DMS153 treated with DMSO at 0.1 percent for 48 hours (cell line): ENCODE results near the gene LIPG.
"Not testable (repeated sequence)": the region's sequence is repeated elsewhere in the genome, so short reads cannot be mapped to it uniquely, and the experiment has no call there.

ENCODE experiments used
- DNase-seq: peaks from one replicate; lab custom pipeline; 2025; ENCODE audit not compliant: unreplicated experiment; lab: John Stamatoyannopoulos, UW

LIPG gene

DNA sequence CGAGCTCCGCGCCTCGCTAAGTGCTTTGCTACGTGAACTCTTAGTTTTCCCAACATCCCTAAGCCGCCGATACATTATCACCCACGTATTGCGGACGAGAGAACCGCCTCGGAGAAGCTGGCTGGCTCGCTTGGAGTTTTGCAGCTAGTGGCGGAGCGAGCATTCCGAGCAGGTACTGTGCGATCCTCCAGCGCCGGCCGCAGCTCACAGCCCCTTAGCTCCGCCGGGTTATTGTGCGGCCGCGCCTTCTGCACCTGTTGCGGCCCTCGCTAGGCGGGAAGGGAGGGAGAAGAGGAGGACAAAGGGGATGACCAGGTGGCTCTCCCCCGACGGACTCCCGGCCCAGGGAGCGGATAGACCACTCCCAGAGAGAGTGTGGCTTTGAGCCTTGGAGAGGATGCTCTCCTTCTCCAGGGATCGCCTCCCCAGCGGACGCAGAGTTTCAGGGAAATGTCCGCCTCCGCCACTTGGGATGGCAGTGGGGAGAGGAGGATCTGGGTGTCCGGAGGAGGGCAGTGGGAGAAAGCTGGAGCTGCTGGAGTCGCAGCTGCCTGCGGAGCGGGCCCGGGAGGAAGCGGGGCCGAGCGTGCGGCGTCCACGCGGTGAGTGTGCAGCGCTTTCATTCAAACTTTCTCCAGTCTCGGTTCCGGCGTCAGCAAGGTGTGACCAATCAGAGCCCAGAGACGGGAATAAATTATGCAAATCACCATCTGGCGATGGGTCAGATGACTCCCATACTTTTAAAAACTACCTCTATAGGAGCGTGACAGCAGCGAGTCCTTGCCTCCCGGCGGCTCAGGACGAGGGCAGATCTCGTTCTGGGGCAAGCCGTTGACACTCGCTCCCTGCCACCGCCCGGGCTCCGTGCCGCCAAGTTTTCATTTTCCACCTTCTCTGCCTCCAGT lies at the start of gene LIPG:
Gene LIPG (plus strand): TSS at position 769 of the 905 bp plus-strand sequence. CDS start 252 bp downstream, outside the sequence.
- DNase-seq, result peak; percentile 68

DNA sequence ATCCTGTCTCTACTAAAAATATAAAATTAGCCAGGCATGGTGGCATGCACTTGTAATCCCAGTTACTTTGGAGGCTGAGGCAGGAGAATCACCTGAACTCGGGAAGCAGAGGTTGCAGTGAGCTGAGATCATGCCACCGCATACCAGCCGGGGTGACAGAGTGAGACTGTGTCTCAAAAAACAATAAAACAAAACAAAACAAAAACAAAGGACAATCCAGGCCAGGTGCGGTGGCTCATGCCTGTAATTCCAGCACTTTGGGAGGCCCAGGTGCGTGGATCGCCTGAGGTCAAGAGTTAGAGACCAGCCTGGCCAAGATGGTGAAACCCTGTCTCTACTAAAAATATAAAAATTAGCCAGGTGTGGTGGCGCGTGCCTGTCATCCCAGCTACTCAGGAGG lies 49.0 kb upstream of the LIPG start:
- not testable (repeated sequence) for DNase-seq

DNA sequence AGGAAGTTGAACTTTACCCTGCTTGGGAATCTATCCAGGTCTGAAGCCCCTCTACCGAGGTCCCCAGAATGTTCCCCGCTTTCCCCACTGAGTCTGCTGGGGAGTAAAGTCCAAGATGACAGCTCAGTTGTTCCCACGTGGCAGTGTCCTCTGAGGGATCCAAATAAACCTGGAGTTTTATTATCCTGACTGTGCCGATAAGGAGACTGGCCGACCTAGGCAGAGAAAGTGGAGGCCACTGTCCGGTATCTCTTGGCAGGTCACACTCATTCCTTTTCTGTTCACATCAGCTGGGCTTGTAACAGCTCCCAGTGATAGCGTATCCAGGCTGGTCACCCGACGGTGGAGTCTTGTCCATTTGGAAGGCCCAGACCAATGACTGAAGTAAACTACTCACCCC lies 47.3 kb upstream of the LIPG start:
- no peak for DNase-seq

DNA sequence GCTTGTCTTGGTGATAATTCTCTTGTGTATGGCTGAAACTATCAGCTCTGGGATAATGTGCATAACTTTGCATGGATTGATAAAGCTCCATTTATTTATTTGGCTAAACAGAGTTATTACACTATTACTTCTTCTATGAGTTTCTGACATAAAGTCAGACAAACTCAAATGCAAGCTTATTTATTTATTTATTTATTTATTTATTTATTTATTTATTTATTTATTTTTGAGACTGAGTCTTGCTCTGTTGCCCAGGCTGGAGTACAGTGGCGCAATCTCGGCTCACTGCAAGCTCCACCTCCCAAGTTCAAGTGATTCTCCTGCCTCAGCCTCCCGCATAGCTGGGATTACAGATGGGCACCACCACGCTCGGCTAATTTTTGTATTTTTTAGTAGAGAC lies 46.9 kb upstream of the LIPG start:
- not testable (repeated sequence) for DNase-seq

DNA sequence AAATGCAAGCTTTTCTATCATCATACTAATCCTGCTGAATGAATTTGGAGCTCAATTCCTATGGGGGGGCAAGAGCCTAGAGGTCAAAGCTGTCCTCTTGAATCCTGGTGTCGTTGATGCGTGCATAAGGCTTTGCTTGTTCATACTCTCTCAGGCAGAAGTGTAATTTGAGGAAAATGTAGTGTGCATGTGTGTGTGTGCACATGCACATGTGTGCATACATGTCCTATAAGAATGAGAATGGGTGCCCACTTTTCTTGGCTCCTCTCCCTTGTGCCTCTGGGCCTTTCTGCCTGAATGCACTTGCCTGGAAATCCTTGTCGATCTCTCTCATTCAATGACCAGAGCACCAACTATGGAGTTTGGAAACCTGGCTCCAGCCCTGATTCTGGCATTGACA lies 46.3 kb upstream of the LIPG start:
- DNase-seq, result no peak

DNA sequence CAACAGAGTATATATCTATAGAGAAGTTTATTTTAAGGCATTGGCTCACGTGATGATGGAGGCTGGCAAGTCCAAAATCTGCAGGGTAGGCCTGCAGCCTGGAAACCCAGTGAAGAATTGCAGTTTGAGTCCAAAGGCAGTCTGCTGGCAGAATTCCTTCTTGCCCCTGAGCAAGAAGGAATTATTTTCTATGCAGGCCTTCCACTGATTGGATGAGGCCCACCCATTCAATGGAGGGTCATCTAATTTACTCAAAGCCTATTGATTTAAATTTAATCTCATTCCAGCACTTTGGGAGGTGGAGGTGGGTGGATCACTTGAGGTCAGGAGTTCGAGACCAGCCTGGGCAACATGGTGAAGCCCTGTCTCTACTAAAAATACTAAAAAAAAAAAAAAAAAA lies 44.4 kb upstream of the LIPG start:
- DNase-seq, result no peak

DNA sequence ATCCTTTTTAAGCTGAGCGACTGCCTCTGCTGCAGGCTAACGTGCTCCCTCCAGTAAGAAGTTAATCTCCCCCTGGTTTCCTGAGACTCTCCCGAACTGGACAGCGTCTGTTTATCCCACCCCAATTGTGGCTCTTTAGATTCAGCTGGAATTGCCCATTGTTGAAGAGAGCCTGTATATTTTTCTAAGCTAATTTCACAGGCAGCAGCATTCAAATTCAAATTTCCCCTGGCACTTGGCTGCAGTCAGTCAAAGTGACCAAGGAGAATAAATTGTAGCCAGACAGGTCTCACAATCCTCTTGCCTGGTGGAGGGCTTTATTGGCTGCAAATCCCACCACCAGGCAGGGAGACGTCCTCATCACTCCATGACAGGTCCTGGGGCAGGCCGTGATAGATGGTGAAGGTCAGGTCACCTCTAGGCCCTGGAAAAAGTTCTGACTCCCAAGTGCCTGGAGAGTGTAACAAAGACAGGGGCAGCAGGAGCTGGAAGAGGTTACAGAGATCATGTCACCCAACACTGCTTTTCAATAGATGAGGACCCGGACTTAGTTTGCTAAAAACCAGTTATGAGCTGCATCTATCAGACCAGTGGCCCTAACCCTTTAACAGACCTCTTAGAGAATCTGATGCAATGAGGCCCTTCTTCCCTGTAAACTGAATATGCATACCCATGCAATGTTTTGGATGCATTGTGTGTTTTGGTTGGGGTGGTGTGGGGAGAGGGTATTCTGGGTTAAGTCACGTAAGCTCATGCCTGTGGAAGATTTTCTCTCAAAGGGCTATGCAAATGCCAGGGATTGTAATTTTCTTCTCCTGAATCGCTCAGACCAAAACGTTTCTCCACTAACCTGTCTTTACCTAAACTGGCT lies 42.5 kb upstream of the LIPG start:
- DNase-seq, result no peak

DNA sequence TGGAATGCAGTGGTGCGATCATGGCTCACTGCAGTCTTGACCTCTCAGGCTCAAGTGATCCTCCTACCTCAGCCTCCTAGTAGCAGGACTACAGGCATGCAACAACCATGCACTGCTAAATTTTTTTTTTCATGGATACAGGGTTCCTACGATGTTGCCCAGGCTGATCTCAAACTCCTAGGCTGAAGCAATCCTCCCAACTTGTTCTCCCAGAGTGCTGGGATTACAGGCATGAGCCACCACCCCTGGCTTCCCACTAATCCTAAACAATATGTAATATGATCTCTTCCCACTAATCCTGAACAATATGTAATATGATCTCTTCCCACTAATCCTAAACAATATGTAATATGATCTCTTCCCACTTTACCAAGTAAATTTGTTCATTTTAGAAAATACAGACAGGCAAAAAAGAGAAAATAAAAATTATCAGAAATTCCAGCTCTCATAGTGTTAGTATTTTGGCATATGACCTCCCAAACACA lies 41.2 kb upstream of the LIPG start:
- peak; percentile 16 for DNase-seq

DNA sequence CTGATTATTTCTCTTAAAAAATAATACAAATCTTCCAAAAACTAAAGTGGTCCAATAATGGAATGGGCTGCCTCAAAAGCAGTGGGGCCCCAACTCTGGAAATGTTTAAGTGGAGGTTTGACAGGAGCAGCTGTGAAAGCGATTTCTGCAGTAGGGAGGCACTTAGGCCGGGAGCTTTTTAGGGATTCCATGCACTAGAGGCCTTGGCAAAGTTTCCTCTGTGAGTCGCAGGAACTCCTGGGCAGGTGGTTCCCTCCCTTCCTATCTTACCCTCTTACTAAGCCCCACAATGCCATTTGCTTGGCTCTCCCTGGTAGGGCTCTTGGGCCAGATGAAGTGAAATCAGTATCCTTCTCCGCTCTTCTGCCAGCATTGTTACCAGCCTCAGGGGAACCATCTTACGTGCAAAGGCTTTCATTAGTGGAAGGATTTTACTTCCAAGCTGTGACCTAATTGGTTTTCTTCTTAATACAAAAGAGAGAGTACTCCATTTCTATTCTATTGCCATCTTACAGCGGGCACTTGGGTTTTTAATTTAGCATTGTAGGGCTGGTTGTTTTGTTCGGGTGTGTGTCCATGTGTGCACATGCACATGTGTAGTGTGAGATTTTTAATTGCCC lies 40.5 kb upstream of the LIPG start:
- no peak for DNase-seq

DNA sequence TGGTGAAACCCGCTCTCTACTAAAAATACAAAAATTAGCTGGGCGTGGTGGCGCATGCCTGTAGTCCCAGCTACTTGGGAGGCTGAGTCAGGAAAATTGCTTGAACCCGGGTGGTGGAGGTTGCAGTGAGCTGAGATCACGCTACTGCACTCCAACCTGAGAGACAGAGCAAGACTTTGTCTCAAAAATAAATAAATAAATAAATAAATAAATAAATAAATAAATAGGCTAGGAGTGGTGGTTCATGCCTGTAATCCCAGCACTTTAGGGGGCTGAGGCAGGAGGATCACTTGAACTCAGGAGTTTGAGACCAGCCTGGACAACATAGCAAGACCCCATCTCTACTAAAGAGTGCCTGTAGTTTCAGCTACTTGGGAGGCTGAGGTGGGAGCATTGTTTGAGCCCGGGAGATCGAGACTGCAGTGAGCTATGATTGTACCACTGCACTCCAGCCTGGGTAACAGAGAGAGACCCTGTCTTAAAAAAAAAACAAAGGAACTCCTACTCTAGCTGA lies 38.2 kb upstream of the LIPG start:
- not testable (repeated sequence) for DNase-seq

DNA sequence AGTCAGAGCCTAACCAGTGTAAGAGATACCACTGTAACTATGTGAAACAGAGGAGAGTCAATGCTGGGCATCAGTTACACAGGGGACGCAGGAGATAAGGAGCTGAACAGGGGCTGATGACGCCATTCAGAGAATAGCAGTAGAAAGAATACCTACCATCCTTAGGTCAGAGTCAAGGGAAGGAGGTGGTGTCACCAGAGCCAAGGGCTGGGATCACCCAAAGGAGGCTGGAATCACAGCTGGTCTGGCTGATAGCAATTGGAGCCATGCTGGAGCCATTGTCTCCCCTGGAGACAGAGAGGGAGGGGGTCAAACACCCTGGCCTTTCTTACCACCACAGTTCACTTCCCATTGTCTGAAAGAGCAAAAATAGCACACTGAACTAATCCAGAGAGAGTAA lies 37.5 kb upstream of the LIPG start:
- no peak for DNase-seq

DNA sequence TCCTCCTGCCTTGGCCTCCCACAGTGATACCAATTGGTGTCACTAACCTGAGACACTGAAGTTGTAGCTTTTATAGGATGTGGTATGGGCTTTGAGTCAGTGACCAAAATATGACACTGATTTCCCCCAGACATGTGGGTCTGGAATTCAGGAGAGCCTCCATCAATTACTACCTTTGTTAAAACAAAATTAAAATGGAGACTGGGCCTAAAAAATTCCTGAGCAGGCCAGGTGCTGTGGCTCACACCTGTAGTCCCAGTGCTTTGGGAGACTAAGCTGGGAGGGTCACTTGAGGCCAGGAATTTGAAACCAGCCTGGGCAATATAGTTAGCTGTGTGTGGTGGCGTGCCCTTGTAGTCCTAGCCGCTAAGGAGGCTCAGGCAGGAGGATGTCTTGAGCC lies 36.9 kb upstream of the LIPG start:
- no peak for DNase-seq

DNA sequence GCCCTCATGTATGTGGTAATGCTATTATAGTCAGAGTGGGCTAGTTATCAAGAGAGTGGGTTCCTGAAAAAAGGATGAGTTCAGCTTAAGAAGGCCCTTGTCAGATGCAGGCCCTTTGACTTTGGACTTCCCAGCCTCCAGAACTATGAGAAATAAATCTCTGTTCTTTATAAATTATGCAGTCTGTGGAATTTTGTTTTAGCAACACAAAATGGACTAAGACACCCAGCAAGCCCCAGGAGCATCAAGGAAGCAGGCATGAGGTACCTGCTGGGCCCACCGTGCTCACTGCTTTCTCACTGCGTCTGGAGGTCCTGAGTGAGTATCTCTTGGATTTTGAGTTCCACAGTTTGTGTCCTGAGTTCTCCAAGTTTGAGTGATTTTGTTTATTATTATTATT lies 35.9 kb upstream of the LIPG start:
- DNase-seq, result no peak

DNA sequence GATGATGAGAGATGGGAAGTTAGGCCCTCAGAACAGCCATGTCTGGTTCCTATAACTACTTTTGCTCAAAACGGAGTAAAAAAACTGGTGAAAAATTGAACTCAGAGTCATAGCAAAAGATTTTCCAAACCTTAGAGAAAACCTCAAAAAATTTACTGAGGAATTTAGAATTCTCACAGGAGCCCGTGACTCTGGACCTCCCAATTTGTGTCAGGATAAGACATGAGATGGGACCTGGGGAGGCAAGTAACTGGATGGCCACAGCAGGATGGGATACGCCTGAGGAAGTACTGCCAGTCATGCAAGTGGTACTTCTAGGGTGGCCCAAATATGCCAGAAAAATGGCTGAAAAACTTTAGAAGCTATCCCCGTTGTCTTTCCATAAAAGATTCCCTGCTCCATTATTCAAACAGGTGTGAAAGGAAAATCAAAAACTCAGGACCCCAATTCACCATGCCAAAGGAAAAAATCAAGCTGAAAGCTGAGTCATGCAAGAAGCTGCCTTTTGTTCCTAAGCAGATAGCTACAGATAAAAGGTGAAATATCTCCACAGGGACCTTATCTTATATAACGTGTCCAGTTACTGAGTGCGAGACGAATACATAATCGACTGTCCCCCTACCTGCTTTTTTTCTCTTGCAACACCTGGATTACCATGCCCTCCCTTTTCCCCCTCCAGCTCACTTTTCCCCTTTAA lies 34.1 kb upstream of the LIPG start:
- DNase-seq, result no peak

DNA sequence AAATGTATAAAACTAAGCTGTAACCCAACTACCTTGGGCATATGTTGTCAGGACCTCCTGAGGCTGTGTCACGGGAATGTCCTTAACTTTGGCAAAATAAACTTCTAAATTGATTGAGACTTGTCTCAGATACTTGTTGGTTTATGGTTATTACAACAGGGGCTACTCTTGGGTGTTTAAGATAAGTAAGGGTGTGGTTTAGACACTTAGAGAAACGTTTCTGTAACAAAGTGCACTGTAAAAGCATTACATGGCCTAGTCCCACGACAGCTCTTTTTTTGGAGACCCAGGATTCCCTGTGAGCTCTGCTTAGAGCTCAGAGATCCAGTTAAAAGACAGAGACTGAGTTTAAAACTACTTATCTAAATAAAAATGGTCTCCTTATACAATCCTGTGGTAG lies 32.3 kb upstream of the LIPG start:
- DNase-seq, result no peak

DNA sequence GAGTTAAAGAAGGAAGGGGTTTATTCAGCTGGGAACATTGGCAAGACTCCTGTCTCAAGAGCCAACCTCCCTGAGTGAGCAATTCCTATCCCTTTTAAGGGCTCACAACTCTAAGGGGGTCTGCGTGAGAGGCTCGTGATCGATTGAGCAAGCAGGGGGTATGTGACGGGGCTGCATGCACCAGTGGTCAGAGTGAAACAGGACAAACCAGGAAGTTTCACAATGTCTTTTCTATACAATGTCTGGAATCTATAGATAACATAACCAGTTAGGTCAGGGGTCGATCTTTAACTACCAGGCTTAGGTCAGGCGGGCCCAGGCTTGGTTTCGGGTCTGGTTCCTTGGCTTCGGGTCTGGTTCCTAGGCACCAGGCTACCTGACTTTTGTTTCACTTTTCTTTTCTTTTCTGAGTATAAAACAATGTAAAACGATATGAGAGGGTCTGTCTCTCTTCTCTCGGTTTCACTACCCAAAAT lies 30.1 kb upstream of the LIPG start:
- DNase-seq, result no peak

DNA sequence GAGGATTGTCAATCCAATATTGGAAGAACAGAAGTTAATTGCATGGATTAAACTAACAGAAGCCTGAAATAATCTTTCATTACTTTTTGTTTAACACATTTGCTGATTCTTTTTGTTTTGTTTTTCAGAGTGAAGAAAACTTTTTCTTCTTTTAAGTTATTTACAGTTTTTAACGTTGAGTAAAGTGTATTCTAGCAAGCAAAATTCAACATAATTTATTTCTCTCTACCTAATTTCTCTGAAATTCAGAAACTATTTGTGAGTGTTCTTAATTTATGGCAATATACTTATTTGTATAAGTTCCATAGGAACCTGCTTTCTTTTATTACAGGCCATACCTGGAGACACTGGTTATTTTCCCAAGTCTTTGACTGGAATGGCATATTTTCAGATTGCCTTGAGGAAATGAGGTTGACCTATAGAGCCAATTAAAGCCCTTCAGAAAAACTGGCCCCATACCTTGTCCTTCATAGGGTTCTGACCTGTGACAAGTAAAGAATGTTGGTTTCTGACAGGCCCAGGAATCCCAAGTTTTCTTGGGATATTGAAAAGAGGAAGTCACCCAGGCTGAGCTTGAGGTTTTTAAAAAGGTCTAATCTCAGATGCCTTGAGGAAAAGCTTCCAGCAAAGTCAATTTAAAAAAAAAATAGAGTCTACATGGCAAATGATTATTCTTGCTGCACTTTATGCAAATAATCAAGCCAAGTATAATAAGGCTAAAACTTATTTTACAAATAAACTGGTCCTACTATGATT lies 26.8 kb upstream of the LIPG start:
- DNase-seq, result no peak

DNA sequence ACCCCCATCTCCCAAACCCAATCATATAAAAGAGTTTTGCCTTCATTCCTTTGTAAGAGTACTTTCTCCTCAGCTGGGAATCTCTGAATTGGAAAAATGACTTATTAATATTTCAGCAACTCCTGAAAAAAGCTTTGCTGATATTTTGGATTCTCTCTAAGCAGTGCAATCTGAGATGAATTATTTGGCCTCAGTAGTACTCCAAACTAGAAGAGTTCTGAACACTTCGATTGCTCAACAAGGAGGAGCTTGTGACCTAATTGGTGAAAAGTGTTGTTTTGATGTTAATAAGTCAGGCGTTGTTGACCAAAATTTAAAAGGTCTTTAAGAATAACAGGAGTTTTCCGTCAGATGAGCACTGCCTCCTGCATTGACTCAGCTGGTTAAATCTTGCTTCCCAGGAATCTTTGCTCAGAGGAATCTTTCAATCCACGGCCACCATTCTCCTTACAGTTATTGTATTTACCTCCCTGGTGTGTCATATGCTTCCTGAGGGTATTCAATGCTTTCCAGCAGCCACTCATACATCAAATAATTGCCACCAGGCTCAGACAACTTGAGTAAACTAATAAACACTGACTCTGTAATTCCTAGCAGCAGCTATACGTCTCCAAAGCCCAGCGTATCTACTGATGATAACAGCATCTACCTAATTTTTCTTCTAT lies 24.5 kb upstream of the LIPG start:
- no peak for DNase-seq

DNA sequence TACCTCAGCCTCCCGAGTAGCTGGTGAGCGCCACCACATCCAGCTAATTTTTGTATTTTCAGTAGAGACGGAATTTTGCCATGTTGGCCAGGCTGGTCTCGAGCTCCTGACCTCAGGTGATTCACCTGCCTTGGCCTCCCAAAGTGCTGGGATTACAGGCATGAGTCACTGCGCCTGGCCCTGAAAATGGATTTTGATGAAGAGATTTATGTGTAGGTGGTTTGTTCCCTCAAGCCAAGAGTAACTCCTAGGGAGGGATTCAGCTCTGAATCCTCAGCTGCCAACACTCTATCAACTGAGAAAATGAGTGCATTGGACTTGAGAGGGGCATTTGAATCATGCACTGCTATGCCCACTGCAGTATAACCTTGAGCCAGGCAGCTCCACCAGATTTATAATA lies 17.5 kb upstream of the LIPG start:
- DNase-seq, result no peak
